ENCODE measurements around the gene MCF2L2. TPM values are rescaled to one million over a fixed set of nuclear protein-coding genes. Genes with fewer than 3 reads are reported as not detected.
A peak's percentile ranks its signal among the peaks of the same experiment; 100 is the strongest.

The MCF2L2 gene
- total RNA-seq, 1 experiment from 2014 or later = 12.2 TPM

DNA sequence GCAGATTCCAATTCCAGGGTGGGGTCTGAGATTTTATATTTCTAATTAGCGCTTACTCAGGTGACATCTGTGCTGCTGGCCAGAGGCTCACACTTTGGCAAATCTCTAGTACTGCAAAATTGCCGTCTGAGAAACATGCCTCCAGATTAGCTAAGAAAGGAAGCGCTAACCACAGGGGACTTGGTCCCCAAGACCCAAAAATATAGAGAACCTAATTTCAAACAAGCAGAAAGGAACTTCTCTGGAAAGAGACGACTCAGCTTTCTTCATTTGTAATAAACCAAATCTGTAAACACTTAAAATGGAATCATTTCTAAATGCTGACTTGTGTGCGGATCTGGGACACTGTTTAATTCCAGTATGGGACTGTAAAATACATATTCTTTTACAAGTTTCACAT is 119.7 kb downstream of the MCF2L2 start:
- no peaks in the 10 kb centered on the region for H3K79me2 ChIP-seq (ENCODE audit: low read length)
- no peaks in the 10 kb centered on the region for H3K9me3 ChIP-seq (ENCODE audit: low read length)
- no peak overlapping the region for H3K27ac ChIP-seq (ENCODE audit: low read length)
- no peak overlapping the region for H3K4me2 ChIP-seq (ENCODE audit: low read depth, low read length, poor library complexity, severe bottlenecking)
- H3K4me3 ChIP-seq (ENCODE audit: low read length) = no peak overlapping the region
- peaks cover 29% of the 10 kb centered on the region for H3K4me1 ChIP-seq (ENCODE audit: low read length)
- H3K27me3 ChIP-seq (ENCODE audit: low read length) = no peaks in the 10 kb centered on the region
- no peaks in the 10 kb centered on the region for H4K20me1 ChIP-seq (ENCODE audit: insufficient read depth, low read depth, low read length)
- H2AFZ ChIP-seq (ENCODE audit: low read length) = no peak overlapping the region
- DNase-seq = no peak
- H3K36me3 ChIP-seq (ENCODE audit: insufficient read depth, low read length) = peaks cover 4% of the 10 kb centered on the region; the same call in 1 of the 2 replicates
- H3K9ac ChIP-seq (ENCODE audit: low read length) = no peak overlapping the region
- no peaks in the 10 kb centered on the region for H3K9me2 ChIP-seq (replicated peaks; ENCODE audit: insufficient read depth, low read length)

DNA sequence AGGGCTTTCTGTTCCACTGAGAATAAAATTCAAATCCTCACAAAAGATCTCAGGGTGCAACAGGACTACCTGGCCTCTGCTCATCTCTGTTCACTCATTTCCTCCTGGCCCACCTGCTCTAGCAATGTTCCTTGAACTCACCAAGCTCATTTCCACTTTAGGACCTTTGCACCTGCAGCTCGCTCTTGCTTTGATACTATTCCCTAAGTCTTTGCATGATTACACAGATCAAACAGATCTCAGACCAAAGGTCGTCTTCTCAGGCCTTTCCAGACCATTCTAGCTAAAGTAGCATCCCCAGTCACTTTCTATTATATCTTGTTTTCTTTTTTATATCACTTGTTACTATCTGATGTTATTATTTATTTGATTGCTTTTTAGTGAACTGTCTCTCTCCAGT is 120.7 kb downstream of the MCF2L2 start:
- no peaks in the 10 kb centered on the region for H3K9me3 ChIP-seq (ENCODE audit: low read length)
- peaks cover 4% of the 10 kb centered on the region; the same call in 1 of the 2 replicates for H3K36me3 ChIP-seq (ENCODE audit: insufficient read depth, low read length)
- no peaks in the 10 kb centered on the region for H3K27me3 ChIP-seq (ENCODE audit: low read length)
- H4K20me1 ChIP-seq (ENCODE audit: insufficient read depth, low read depth, low read length) = no peaks in the 10 kb centered on the region
- no peak overlapping the region for H3K27ac ChIP-seq (ENCODE audit: low read length)
- no peak overlapping the region for H3K4me2 ChIP-seq (ENCODE audit: low read depth, low read length, poor library complexity, severe bottlenecking)
- no peak overlapping the region for H3K4me3 ChIP-seq (ENCODE audit: low read length)
- H3K9me2 ChIP-seq (replicated peaks; ENCODE audit: insufficient read depth, low read length) = no peaks in the 10 kb centered on the region
- H3K79me2 ChIP-seq (ENCODE audit: low read length) = no peaks in the 10 kb centered on the region
- no peak overlapping the region for H2AFZ ChIP-seq (ENCODE audit: low read length)
- DNase-seq = no peak
- no peak overlapping the region for H3K9ac ChIP-seq (ENCODE audit: low read length)
- H3K4me1 ChIP-seq (ENCODE audit: low read length) = peaks cover 29% of the 10 kb centered on the region

DNA sequence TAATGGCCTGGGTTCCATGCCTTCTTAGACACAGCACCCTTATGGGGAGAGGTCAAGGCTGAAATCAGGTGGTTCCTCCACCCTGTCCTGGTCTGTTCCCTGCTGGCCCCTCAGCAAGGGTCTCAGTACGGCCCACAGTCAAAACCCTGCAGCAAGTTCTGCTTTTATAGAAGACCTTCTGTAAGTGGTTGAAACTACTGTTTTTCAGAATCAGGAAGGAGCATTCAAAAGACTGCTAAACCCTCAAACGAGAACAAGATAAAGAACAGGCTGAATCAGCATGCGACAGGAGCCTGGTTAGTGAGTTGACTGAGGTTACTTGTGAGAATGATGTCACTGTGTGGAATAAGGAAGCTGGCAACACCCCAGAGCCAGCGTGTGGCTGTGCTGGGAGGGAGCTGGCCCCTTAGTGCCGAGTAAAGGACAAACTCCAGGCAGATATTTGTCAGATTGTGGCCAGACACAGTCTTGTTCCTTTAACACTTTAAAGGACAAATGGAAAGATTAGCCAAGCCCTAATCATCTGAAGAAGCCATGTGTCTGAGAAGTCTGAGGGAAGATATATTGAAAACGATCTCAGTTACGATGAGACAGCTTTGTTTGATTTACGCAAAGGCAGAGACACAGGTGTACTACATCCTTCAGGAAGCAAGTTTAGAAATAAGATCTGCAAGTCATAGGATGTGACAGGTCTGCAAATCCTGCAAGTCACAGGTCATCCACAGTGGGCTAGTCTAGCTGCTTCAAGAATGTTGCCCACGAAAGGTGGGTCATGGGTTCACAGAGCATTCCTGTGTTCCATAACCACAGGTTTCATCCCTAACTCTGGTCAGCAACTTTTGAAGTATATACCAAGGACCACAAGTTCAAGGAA is 121.4 kb downstream of the MCF2L2 start:
- Histone ChIP-seq H3K27ac (ENCODE audit: low read length) (no peak overlapping the region), H2AFZ (ENCODE audit: low read length) (no peak overlapping the region)

DNA sequence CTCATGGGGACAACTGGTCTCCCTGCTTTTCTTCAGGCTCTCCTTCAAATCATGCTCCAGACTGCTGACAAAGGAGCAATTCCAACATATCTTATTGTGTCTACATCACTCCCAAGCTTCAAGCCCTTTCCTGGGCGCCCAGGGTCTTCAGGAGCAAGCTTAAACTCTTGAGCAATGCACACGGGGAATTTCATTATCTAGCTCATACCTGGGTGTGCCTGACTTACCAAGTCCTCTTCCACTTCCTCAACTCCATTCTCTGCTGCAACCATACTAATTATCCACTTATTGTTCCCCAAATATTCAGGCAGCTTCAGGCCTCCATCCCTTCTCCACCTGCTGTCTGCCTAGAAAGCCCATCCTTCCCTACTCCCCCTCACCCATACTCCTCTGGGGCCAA is 124.7 kb downstream of the MCF2L2 start:
- Histone ChIP-seq H3K79me2 (ENCODE audit: low read length) (no peaks in the 10 kb centered on the region), H3K9ac (ENCODE audit: low read length) (no peak overlapping the region), H2AFZ (ENCODE audit: low read length) (no peak overlapping the region), H3K27me3 (ENCODE audit: low read length) (no peaks in the 10 kb centered on the region), H3K4me3 (ENCODE audit: low read length) (no peak overlapping the region), H3K9me3 (ENCODE audit: low read length) (no peaks in the 10 kb centered on the region), H3K4me2 (ENCODE audit: low read depth, low read length, poor library complexity, severe bottlenecking) (no peak overlapping the region), H3K27ac (ENCODE audit: low read length) (no peak overlapping the region), H4K20me1 (ENCODE audit: insufficient read depth, low read depth, low read length) (no peaks in the 10 kb centered on the region), H3K36me3 (ENCODE audit: insufficient read depth, low read length) (no peaks in the 10 kb centered on the region), H3K4me1 (ENCODE audit: low read length) (peaks cover 22% of the 10 kb centered on the region), H3K9me2 (replicated peaks; ENCODE audit: insufficient read depth, low read length) (no peaks in the 10 kb centered on the region)
- no peak for DNase-seq

More for the DNA sequence above, 121.4 kb downstream of the MCF2L2 start:
- H3K79me2 ChIP-seq (ENCODE audit: low read length) = no peaks in the 10 kb centered on the region
- no peaks in the 10 kb centered on the region for H3K9me3 ChIP-seq (ENCODE audit: low read length)
- peak; percentile 56 for DNase-seq
- no peaks in the 10 kb centered on the region for H4K20me1 ChIP-seq (ENCODE audit: insufficient read depth, low read depth, low read length)
- peaks cover 4% of the 10 kb centered on the region; the same call in 1 of the 2 replicates for H3K36me3 ChIP-seq (ENCODE audit: insufficient read depth, low read length)
- peaks cover 22% of the 10 kb centered on the region for H3K4me1 ChIP-seq (ENCODE audit: low read length)
- no peak overlapping the region for H3K9ac ChIP-seq (ENCODE audit: low read length)
- no peaks in the 10 kb centered on the region for H3K27me3 ChIP-seq (ENCODE audit: low read length)
- no peak overlapping the region for H3K4me2 ChIP-seq (ENCODE audit: low read depth, low read length, poor library complexity, severe bottlenecking)
- no peaks in the 10 kb centered on the region for H3K9me2 ChIP-seq (replicated peaks; ENCODE audit: insufficient read depth, low read length)
- no peak overlapping the region for H3K4me3 ChIP-seq (ENCODE audit: low read length)

DNA sequence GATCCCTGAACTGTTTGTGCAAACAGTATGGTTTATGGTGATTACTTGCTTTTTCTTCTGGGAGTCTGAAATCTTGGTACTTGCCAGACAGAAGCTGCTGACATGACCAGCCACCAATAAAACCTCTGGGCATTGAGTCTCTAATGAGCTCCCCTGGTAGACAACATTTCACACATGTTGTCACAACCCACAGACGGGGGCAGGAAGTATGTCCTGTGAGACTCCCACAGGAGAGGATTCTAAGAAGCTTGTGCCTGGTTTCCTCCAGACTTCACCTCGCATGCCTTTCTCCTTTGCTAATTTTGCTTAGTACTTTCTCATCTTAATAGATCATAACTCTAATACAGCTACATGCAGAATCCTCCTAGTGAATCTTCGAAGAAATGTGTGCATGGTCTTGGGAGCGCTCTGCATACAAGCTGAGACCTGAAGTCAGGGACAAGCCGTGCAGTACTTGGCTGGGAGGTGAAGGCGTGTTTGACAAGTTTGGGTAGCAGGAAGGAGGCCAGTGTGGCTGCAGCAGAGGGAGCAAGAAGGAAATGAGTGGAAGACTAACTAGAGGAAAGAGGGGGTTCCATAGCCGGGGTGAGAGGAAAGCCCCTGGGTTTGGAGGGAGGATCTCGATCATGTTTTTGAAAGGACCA is 126.4 kb downstream of the MCF2L2 start:
- no peak overlapping the region for H2AFZ ChIP-seq (ENCODE audit: low read length)
- H3K4me1 ChIP-seq (ENCODE audit: low read length) = peaks cover 14% of the 10 kb centered on the region
- H3K4me2 ChIP-seq (ENCODE audit: low read depth, low read length, poor library complexity, severe bottlenecking) = no peak overlapping the region

DNA sequence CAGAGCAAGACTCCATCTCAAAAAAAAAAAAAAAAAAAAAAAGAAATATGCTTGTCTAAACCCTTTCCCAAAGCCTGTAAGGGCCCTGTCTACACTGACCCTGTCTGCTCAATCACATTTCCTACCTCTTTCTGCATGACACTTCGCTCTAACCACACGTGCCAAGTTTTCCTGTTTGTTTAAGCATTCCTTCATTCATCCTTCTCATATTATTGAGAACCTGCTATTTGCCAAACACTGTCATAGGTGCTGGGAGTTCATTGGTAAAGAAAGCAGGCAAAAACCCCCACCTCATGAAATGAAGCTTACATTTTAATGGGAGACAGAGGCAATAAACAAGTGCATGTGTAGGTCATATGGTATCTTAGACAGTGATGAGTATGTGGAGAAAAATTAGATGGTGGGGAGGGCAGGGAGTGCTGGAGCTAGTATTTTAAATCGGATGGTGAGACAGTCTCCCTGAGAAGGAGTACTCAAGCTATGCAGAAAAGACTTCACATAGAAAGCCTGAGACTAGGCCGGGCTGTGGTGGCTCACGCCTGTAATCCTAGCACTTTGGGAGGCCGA is 127.3 kb downstream of the MCF2L2 start:
- Histone ChIP-seq H3K27ac (ENCODE audit: low read length) (no peak overlapping the region), H3K9ac (ENCODE audit: low read length) (no peak overlapping the region), H3K27me3 (ENCODE audit: low read length) (no peaks in the 10 kb centered on the region), H4K20me1 (ENCODE audit: insufficient read depth, low read depth, low read length) (no peaks in the 10 kb centered on the region), H3K36me3 (ENCODE audit: insufficient read depth, low read length) (no peaks in the 10 kb centered on the region), H3K79me2 (ENCODE audit: low read length) (no peaks in the 10 kb centered on the region), H3K4me2 (ENCODE audit: low read depth, low read length, poor library complexity, severe bottlenecking) (no peak overlapping the region), H3K4me1 (ENCODE audit: low read length) (peaks cover 9% of the 10 kb centered on the region), H3K9me2 (replicated peaks; ENCODE audit: insufficient read depth, low read length) (no peaks in the 10 kb centered on the region), H3K4me3 (ENCODE audit: low read length) (no peak overlapping the region), H2AFZ (ENCODE audit: low read length) (no peak overlapping the region), H3K9me3 (ENCODE audit: low read length) (no peaks in the 10 kb centered on the region)
- no peak for DNase-seq

More for the DNA sequence above, 126.4 kb downstream of the MCF2L2 start:
- Histone ChIP-seq H3K4me3 (ENCODE audit: low read length) (no peak overlapping the region), H3K27ac (ENCODE audit: low read length) (no peak overlapping the region), H3K27me3 (ENCODE audit: low read length) (no peaks in the 10 kb centered on the region), H3K79me2 (ENCODE audit: low read length) (no peaks in the 10 kb centered on the region), H4K20me1 (ENCODE audit: insufficient read depth, low read depth, low read length) (no peaks in the 10 kb centered on the region), H3K9me2 (replicated peaks; ENCODE audit: insufficient read depth, low read length) (no peaks in the 10 kb centered on the region), H3K9me3 (ENCODE audit: low read length) (no peaks in the 10 kb centered on the region), H3K9ac (ENCODE audit: low read length) (no peak overlapping the region), H3K36me3 (ENCODE audit: insufficient read depth, low read length) (no peaks in the 10 kb centered on the region)
- DNase-seq = no peak

DNA sequence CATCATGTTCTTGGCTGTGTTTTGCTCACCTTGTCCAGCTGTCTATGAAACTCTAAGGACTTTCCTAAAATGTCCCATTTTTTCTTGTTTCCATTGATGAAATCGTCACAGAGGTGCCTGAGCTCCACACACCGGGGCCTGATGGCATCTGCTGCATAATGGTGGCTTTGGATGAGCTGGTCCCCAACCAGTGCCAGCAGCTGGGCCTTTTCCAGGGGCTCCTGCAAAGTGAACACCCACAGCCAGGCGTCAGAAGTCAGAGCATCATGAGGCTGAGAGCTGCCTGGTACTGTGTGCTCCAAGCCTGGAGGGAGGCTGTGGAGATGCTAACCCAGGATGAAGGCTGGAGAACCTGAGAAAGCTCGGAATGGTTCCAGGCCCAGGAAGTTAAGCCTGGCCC is 128.4 kb downstream of the MCF2L2 start:
- Histone ChIP-seq H3K36me3 (ENCODE audit: insufficient read depth, low read length) (no peaks in the 10 kb centered on the region), H3K4me1 (ENCODE audit: low read length) (peaks cover 4% of the 10 kb centered on the region), H3K27ac (ENCODE audit: low read length) (no peak overlapping the region), H3K9me2 (replicated peaks; ENCODE audit: insufficient read depth, low read length) (no peaks in the 10 kb centered on the region), H4K20me1 (ENCODE audit: insufficient read depth, low read depth, low read length) (no peaks in the 10 kb centered on the region), H3K9me3 (ENCODE audit: low read length) (no peaks in the 10 kb centered on the region), H3K79me2 (ENCODE audit: low read length) (no peaks in the 10 kb centered on the region), H2AFZ (ENCODE audit: low read length) (no peak overlapping the region), H3K27me3 (ENCODE audit: low read length) (no peaks in the 10 kb centered on the region), H3K9ac (ENCODE audit: low read length) (no peak overlapping the region), H3K4me3 (ENCODE audit: low read length) (no peak overlapping the region), H3K4me2 (ENCODE audit: low read depth, low read length, poor library complexity, severe bottlenecking) (no peak overlapping the region)
- no peak for DNase-seq

DNA sequence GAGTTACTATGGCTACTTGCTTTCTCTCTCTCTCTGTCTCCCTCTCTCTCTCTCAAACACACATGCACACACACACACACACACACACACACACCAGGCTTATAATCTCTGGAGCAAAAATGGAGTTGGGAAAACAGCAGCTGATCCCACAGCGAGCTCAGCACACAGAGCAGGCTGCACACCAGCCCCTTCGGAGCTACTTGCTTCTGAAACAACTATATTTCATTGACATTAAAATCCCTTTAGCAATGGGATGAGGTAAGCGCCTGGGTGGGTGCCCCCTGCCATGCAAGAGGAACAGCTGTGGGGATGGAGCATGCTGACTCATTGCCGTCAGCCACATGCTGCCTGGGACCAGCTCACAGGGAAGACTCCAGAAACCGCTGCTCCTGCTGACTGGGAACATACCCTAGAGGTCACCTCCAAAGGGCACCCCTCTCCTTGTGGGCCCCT is 129.7 kb downstream of the MCF2L2 start:
- Histone ChIP-seq H3K9ac (ENCODE audit: low read length) (no peak overlapping the region), H2AFZ (ENCODE audit: low read length) (no peak overlapping the region)

More for the DNA sequence above, 129.7 kb downstream of the MCF2L2 start:
- no peak overlapping the region for H3K4me3 ChIP-seq (ENCODE audit: low read length)
- H3K4me1 ChIP-seq (ENCODE audit: low read length) = no peaks in the 10 kb centered on the region
- H3K27me3 ChIP-seq (ENCODE audit: low read length) = no peaks in the 10 kb centered on the region
- no peaks in the 10 kb centered on the region for H3K9me3 ChIP-seq (ENCODE audit: low read length)
- no peaks in the 10 kb centered on the region for H3K36me3 ChIP-seq (ENCODE audit: insufficient read depth, low read length)
- H3K4me2 ChIP-seq (ENCODE audit: low read depth, low read length, poor library complexity, severe bottlenecking) = no peak overlapping the region
- H3K27ac ChIP-seq (ENCODE audit: low read length) = no peak overlapping the region
- no peaks in the 10 kb centered on the region for H3K79me2 ChIP-seq (ENCODE audit: low read length)
- H3K9me2 ChIP-seq (replicated peaks; ENCODE audit: insufficient read depth, low read length) = no peaks in the 10 kb centered on the region
- no peaks in the 10 kb centered on the region for H4K20me1 ChIP-seq (ENCODE audit: insufficient read depth, low read depth, low read length)
- no peak for DNase-seq
